ENCODE data around the gene ABCC3. TPM values are rescaled to one million over a fixed set of nuclear protein-coding genes. Genes with fewer than 3 reads are reported as not detected.

The ABCC3 gene
- total and polyA plus RNA-seq, 2 donors (not counting 3 experiments of a cell fraction or from before 2014, with no cell fraction given): 1.1 to 2.6 TPM

- CTCF ChIA-PET: interaction anchor here (1.0 to 9.9 kb wide), 6 partner anchors 40 to 143 kb away, joined by 3 to 150 read pairs (median 8); partner anchors contain the start of gene SPATA20
- H3K4me2 ChIP-seq (ENCODE audit: insufficient read depth, low read length): no peak overlapping the region
- no peaks in the 10 kb centered on the region for H3K9me3 ChIP-seq (replicated peaks; ENCODE audit: control insufficient read depth, insufficient read depth, low read length)
- no peaks in the 10 kb centered on the region for H4K20me1 ChIP-seq (replicated peaks; ENCODE audit: control insufficient read depth, extremely low read depth, insufficient read depth, low read length)
- intact Hi-C loops (cut with micrococcal nuclease): no loop called here
- TF ChIP-seq MAX (IDR thresholded peaks at IDR 0.05; ENCODE audit: insufficient read depth, insufficient read length) (no peak), CTCF (IDR thresholded peaks at IDR 0.05; ENCODE audit: extremely low read depth in 1 of 2, insufficient read depth in 1 of 2, low read depth in 1 of 2, low read length in 2 of 2) (no peak), MYC (IDR thresholded peaks at IDR 0.05; ENCODE audit: low read depth, low read length) (no peak), EZH2 (IDR thresholded peaks at IDR 0.05; ENCODE audit: borderline replicate concordance, low read depth, low read length, severe bottlenecking) (no peak), GATA2 (IDR thresholded peaks at IDR 0.05; ENCODE audit: insufficient read depth, insufficient read length, low read depth, low read length) (no peak), FOS (IDR thresholded peaks at IDR 0.05; ENCODE audit: borderline replicate concordance, insufficient read depth, low read length) (no peak), POLR2AphosphoS5 (IDR thresholded peaks at IDR 0.05; ENCODE audit: insufficient read depth, low read depth, low read length) (no peak), JUN (IDR thresholded peaks at IDR 0.05; ENCODE audit: borderline replicate concordance, insufficient read depth, insufficient read length, low read depth) (no peak)
- no peak overlapping the region for H3K27ac ChIP-seq (ENCODE audit: insufficient read depth, low read depth, low read length)
- H3K4me1 ChIP-seq (ENCODE audit: control insufficient read depth, extremely low read depth, insufficient read depth, low read length): peaks cover 3% of the 10 kb centered on the region
- H2AFZ ChIP-seq (ENCODE audit: low read depth, low read length): no peak overlapping the region
- POLR2A ChIA-PET: no interaction called here
- BruUV-seq (replicated peaks): no TSS peak
- H3K36me3 ChIP-seq (ENCODE audit: control insufficient read depth in 2 of 2, extremely low read depth in 1 of 2, insufficient read depth in 2 of 2, low read length in 2 of 2): peaks cover 23 to 24% of the 10 kb centered on the region in 2 experiments
- FAIRE-seq (no peak), DNase-seq (ENCODE audit: low read depth, low spot score) (no peak)
- no peak overlapping the region for H3K9ac ChIP-seq (replicated peaks; ENCODE audit: extremely low read depth, insufficient read depth, low read length)
- no peaks in the 10 kb centered on the region for H3K27me3 ChIP-seq (ENCODE audit: control insufficient read depth in 2 of 2, insufficient read depth in 2 of 2, low read length in 2 of 2)
- H3K4me3 ChIP-seq (replicated peaks in 1 of 3; ENCODE audit: insufficient read depth in 1 of 3, low read depth in 1 of 3, low read length in 3 of 3): no peak overlapping the region
- H3K79me2 ChIP-seq (ENCODE audit: control insufficient read depth, insufficient read depth, low read length): no peaks in the 10 kb centered on the region
- dilution Hi-C loops (cut with MboI; ENCODE audit: extremely low pct_ligation_motif_present, low sequenced_read_pairs): no loop called here
- H3K9me1 ChIP-seq (replicated peaks; ENCODE audit: control insufficient read depth, extremely low read depth, insufficient read depth, low read length): no peaks in the 10 kb centered on the region
Measured at GRCh38 chr17:50693036-50693682, 58.5 kb downstream of the ABCC3 start.

Measured in endothelial cell of umbilical vein (primary cell).